SH-SY5Y (cell line): ENCODE data around the gene VAC14.

ENCODE experiments used
- GATA2 ChIP-seq: IDR thresholded peaks from 2 replicates; pipeline ENCODE4 v1.6.1; 2011; ENCODE audit warnings: mild to moderate bottlenecking, low read depth, low read length
- GATA3 ChIP-seq: IDR thresholded peaks from 2 replicates; pipeline ENCODE4 v1.6.1; 2011; ENCODE audit warnings: low read depth, mild to moderate bottlenecking, low read length, moderate library complexity

- TF ChIP-seq GATA2: no peak
- TF ChIP-seq GATA3: no peak
These were observed 50.0 kb downstream of the VAC14 start for GRCh38 chr16:70750893-70751467.
